Trophoblast cell (in vitro differentiated cells and primary cell): ENCODE results near the gene HMMR.

Experiments used
- DNase-seq, 2 donors: peaks; one replicate each; pipeline ENCODE4 v3.0.0-alpha.2; 2016
- H2AFZ ChIP-seq: 2 replicates; pipeline ENCODE4 v1.6.1; 2013; ENCODE audit warnings: low read length, moderate library complexity, mild to moderate bottlenecking; ENCODE audit not compliant: insufficient read depth, poor library complexity
- H2AK5ac ChIP-seq: 2 replicates; pipeline ENCODE4 v1.6.1; 2013; ENCODE audit warnings: mild to moderate bottlenecking, low read length
- H2BK120ac ChIP-seq: 2 replicates; pipeline ENCODE4 v1.6.1; 2013; ENCODE audit warnings: low read length, mild to moderate bottlenecking, moderate library complexity; ENCODE audit not compliant: insufficient read depth, poor library complexity
- H2BK12ac ChIP-seq: 2 replicates; pipeline ENCODE4 v1.6.1; 2013; ENCODE audit warnings: mild to moderate bottlenecking, low read length, moderate library complexity
- H2BK5ac ChIP-seq: 2 replicates; pipeline ENCODE4 v1.6.1; 2013; ENCODE audit warnings: low read length, low read depth, moderate library complexity, mild to moderate bottlenecking; ENCODE audit not compliant: poor library complexity
- H3K14ac ChIP-seq: 2 replicates; pipeline ENCODE4 v1.6.1; 2013; ENCODE audit warnings: mild to moderate bottlenecking, low read length
- H3K18ac ChIP-seq: 2 replicates; pipeline ENCODE4 v1.6.1; 2013; ENCODE audit warnings: mild to moderate bottlenecking, low read length
- H3K23ac ChIP-seq: 2 replicates; pipeline ENCODE4 v1.6.1; 2013; ENCODE audit warnings: low read length
- H3K27ac ChIP-seq: 2 replicates; pipeline ENCODE4 v1.5.1; 2013; ENCODE audit warnings: low read depth, mild to moderate bottlenecking, inconsistent platforms, low read length, moderate library complexity
- H3K27me3 ChIP-seq: 2 replicates; pipeline ENCODE4 v1.6.1; 2013; ENCODE audit warnings: inconsistent platforms, mild to moderate bottlenecking, low read length, moderate library complexity; ENCODE audit not compliant: insufficient read depth
- H3K36me3 ChIP-seq, 2 experiments: 1 replicate in 1 of 2; 2 replicates in 1 of 2; pipeline ENCODE4 v1.6.1; 2013; ENCODE audit warnings: low read length in 2 of 2, mild to moderate bottlenecking in 2 of 2, moderate library complexity in 1 of 2; ENCODE audit not compliant: insufficient read depth in 2 of 2, control insufficient read depth in 1 of 2
- H3K4ac ChIP-seq: 2 replicates; pipeline ENCODE4 v1.6.1; 2013; ENCODE audit warnings: low read depth, mild to moderate bottlenecking, low read length, moderate library complexity
- H3K4me1 ChIP-seq, 2 experiments: 1 replicate in 1 of 2; 2 replicates in 1 of 2; pipeline ENCODE4 v1.6.1; 2013; ENCODE audit warnings: low read length in 2 of 2, mild to moderate bottlenecking in 2 of 2, moderate library complexity in 1 of 2; ENCODE audit not compliant: insufficient read depth in 2 of 2, control insufficient read depth in 1 of 2
- H3K4me2 ChIP-seq: 2 replicates; pipeline ENCODE4 v1.6.1; 2013; ENCODE audit warnings: inconsistent platforms, mild to moderate bottlenecking, low read length, moderate library complexity
- H3K4me3 ChIP-seq: 2 replicates; pipeline ENCODE4 v1.5.1; 2013; ENCODE audit warnings: mild to moderate bottlenecking, low read depth, low read length, inconsistent platforms
- H3K79me1 ChIP-seq: one replicate; pipeline ENCODE4 v1.6.1; 2013; ENCODE audit warnings: low read length
- H3K79me2 ChIP-seq: 2 replicates; pipeline ENCODE4 v1.6.1; 2013; ENCODE audit warnings: low read length, mild to moderate bottlenecking; ENCODE audit not compliant: control insufficient read depth, insufficient read depth, poor library complexity
- H3K9ac ChIP-seq: 2 replicates; pipeline ENCODE4 v1.6.1; 2013; ENCODE audit warnings: mild to moderate bottlenecking, low read length
- H3K9me3 ChIP-seq: 2 replicates; pipeline ENCODE4 v1.6.1; 2013; ENCODE audit warnings: low read depth, mild to moderate bottlenecking, control low read depth, inconsistent platforms, low read length; ENCODE audit not compliant: insufficient read depth
- H4K12ac ChIP-seq: 2 replicates; pipeline ENCODE4 v1.6.1; 2013; ENCODE audit warnings: low read depth, mild to moderate bottlenecking, low read length, moderate library complexity
- H4K8ac ChIP-seq: 2 replicates; pipeline ENCODE4 v1.6.1; 2013; ENCODE audit warnings: low read depth, mild to moderate bottlenecking, low read length, moderate library complexity
- H4K91ac ChIP-seq: one replicate; pipeline ENCODE4 v1.6.1; 2013; ENCODE audit warnings: low read depth, mild to moderate bottlenecking, low read length, moderate library complexity
- WGBS: extraction: QIAGEN DNeasy Blood & Tissue Kit; methylation state at CpG from one replicate; pipeline ENCODE4 v1.1.7; 2013; ENCODE audit warnings: missing lambda C conversion rate; ENCODE audit not compliant: insufficient read length, insufficient coverage; ENCODE audit errors: extremely low coverage; 5-methylcytosine and 5-hydroxymethylcytosine counted together

The HMMR gene

GRCh38 chr5:163532171-163533084 lies 72.0 kb downstream of the HMMR start:
- H2AFZ ChIP-seq = no peak overlapping the region
- H4K8ac ChIP-seq = no peak overlapping the region
- no peaks in the 10 kb centered on the region for H3K36me3 ChIP-seq
- H3K4me3 ChIP-seq = no peak overlapping the region
- H3K79me1 ChIP-seq = no peaks in the 10 kb centered on the region
- H4K12ac ChIP-seq = no peak overlapping the region
- no CpG with 5 or more reads among the region's 5 CpGs for WGBS
- DNase-seq = no peak
- H3K4me2 ChIP-seq = no peak overlapping the region
- no peaks in the 10 kb centered on the region for H3K27me3 ChIP-seq
- no peaks in the 10 kb centered on the region for H3K79me2 ChIP-seq
- no peak overlapping the region for H2AK5ac ChIP-seq
- H3K9ac ChIP-seq = no peak overlapping the region
- H3K14ac ChIP-seq = no peak overlapping the region
- no peaks in the 10 kb centered on the region for H3K4me1 ChIP-seq
- H2BK12ac ChIP-seq = no peak overlapping the region
- H3K18ac ChIP-seq = no peak overlapping the region
- no peak overlapping the region for H2BK5ac ChIP-seq
- H3K4ac ChIP-seq = no peak overlapping the region
- no peaks in the 10 kb centered on the region for H3K9me3 ChIP-seq
- H3K23ac ChIP-seq = no peak overlapping the region
- H4K91ac ChIP-seq = no peak overlapping the region
- no peak overlapping the region for H2BK120ac ChIP-seq
- H3K27ac ChIP-seq = no peak overlapping the region

DNA sequence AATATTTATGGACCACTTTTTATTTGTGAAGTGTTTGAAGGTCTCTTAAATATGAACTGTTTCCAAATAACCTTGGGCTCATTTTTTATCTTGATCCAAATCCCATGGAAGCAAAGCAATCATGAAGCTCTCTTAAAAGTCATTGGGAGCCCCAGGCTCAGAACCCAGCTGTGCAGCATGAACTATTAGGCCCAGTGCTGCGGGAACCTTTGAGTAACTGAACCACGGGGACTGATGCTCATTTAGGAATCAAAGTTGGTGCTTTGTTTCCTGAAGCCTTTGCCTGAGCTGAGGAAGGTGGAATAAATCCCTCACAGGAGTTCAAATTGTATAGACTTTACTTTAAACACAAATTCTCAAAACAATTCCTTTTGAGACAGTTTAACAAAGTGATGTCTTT lies 72.8 kb downstream of the HMMR start:
- no peak overlapping the region for H3K23ac ChIP-seq
- H3K14ac ChIP-seq = no peak overlapping the region
- no peak overlapping the region for H3K9ac ChIP-seq
- no peaks in the 10 kb centered on the region for H3K36me3 ChIP-seq
- H4K12ac ChIP-seq = no peak overlapping the region
- no peaks in the 10 kb centered on the region for H3K27me3 ChIP-seq
- H2BK5ac ChIP-seq = no peak overlapping the region
- no peak overlapping the region for H4K91ac ChIP-seq
- H2AK5ac ChIP-seq = no peak overlapping the region
- no peaks in the 10 kb centered on the region for H3K9me3 ChIP-seq
- H3K79me1 ChIP-seq = no peaks in the 10 kb centered on the region
- no peak overlapping the region for H2BK120ac ChIP-seq
- no peak overlapping the region for H3K27ac ChIP-seq
- H3K4me2 ChIP-seq = no peak overlapping the region
- no peak for DNase-seq
- no peaks in the 10 kb centered on the region for H3K79me2 ChIP-seq
- H3K4me1 ChIP-seq = no peaks in the 10 kb centered on the region
- no peak overlapping the region for H4K8ac ChIP-seq
- WGBS = no CpG with 5 or more reads among the region's 2 CpGs
- H2AFZ ChIP-seq = no peak overlapping the region
- H3K18ac ChIP-seq = no peak overlapping the region
- H2BK12ac ChIP-seq = no peak overlapping the region
- H3K4ac ChIP-seq = no peak overlapping the region
- H3K4me3 ChIP-seq = no peak overlapping the region

- Histone ChIP-seq H3K18ac (no peak overlapping the region), H4K91ac (no peak overlapping the region), H3K4me1 (no peaks in the 10 kb centered on the region), H3K27ac (no peak overlapping the region), H3K79me2 (no peaks in the 10 kb centered on the region), H3K36me3 (no peaks in the 10 kb centered on the region), H4K12ac (no peak overlapping the region), H3K4me2 (no peak overlapping the region), H3K14ac (no peak overlapping the region), H3K79me1 (no peaks in the 10 kb centered on the region), H2BK5ac (no peak overlapping the region), H3K9me3 (no peaks in the 10 kb centered on the region), H3K4ac (no peak overlapping the region), H2AK5ac (no peak overlapping the region), H3K27me3 (no peaks in the 10 kb centered on the region), H3K4me3 (no peak overlapping the region), H2AFZ (no peak overlapping the region), H2BK12ac (no peak overlapping the region), H3K23ac (peak overlapping the region; percentile 98), H4K8ac (no peak overlapping the region), H3K9ac (no peak overlapping the region), H2BK120ac (no peak overlapping the region)
- no CpG with 5 or more reads among the region's 2 CpGs for WGBS
- DNase-seq = no peak
Observed at GRCh38 chr5:163534492-163535094, 74.2 kb downstream of the HMMR start.

- H3K36me3 ChIP-seq = no peaks in the 10 kb centered on the region
- no peak overlapping the region for H3K9ac ChIP-seq
- no peak overlapping the region for H3K4me2 ChIP-seq
- H3K14ac ChIP-seq = no peak overlapping the region
- H4K12ac ChIP-seq = no peak overlapping the region
- no peak overlapping the region for H3K27ac ChIP-seq
- no peak overlapping the region for H4K91ac ChIP-seq
- no peaks in the 10 kb centered on the region for H3K4me1 ChIP-seq
- H2AFZ ChIP-seq = no peak overlapping the region
- no peaks in the 10 kb centered on the region for H3K9me3 ChIP-seq
- H3K27me3 ChIP-seq = no peaks in the 10 kb centered on the region
- WGBS = no CpG with 5 or more reads among the region's 3 CpGs
- no peaks in the 10 kb centered on the region for H3K79me1 ChIP-seq
- H3K4me3 ChIP-seq = no peak overlapping the region
- no peak overlapping the region for H2BK120ac ChIP-seq
- no peak overlapping the region for H2BK12ac ChIP-seq
- H2AK5ac ChIP-seq = no peak overlapping the region
- DNase-seq = no peak
- no peak overlapping the region for H3K18ac ChIP-seq
- H3K23ac ChIP-seq = no peak overlapping the region
- no peak overlapping the region for H3K4ac ChIP-seq
- no peak overlapping the region for H4K8ac ChIP-seq
- H3K79me2 ChIP-seq = no peaks in the 10 kb centered on the region
- H2BK5ac ChIP-seq = no peak overlapping the region
Observed at GRCh38 chr5:163535290-163535689, 74.9 kb downstream of the HMMR start.
